ENCODE data around the gene LSR.

DNA sequence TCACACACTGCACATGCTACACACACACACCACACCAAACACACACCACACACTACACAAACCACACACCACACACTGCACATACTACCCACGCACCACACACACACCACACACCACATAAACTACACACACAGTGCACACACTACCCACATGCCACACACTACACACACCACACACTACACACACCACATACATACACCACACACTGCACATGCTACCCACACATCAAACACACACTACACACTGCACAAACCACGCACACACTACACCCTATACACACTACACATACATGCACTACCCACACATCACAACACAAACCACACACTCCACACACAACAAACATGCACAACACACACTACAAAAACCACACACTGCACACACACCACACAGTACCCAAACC, 49.1 kb downstream of the LSR start:
- TF ChIP-seq, protein P1, sequence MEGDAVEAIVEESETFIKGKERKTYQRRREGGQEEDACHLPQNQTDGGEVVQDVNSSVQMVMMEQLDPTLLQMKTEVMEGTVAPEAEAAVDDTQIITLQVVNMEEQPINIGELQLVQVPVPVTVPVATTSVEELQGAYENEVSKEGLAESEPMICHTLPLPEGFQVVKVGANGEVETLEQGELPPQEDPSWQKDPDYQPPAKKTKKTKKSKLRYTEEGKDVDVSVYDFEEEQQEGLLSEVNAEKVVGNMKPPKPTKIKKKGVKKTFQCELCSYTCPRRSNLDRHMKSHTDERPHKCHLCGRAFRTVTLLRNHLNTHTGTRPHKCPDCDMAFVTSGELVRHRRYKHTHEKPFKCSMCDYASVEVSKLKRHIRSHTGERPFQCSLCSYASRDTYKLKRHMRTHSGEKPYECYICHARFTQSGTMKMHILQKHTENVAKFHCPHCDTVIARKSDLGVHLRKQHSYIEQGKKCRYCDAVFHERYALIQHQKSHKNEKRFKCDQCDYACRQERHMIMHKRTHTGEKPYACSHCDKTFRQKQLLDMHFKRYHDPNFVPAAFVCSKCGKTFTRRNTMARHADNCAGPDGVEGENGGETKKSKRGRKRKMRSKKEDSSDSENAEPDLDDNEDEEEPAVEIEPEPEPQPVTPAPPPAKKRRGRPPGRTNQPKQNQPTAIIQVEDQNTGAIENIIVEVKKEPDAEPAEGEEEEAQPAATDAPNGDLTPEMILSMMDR (IDR thresholded peaks at IDR 0.05; ENCODE audit: poor library complexity, severe bottlenecking), result no peak
- TF ChIP-seq POLR2AphosphoS5 (IDR thresholded peaks at IDR 0.05), result no peak
- no peak for TF ChIP-seq EZH2 (IDR thresholded peaks at IDR 0.05; ENCODE audit: borderline replicate concordance, insufficient read depth, low read length, poor library complexity, severe bottlenecking)
- TF ChIP-seq SMC3 (conservative IDR thresholded peaks at IDR 0.05; ENCODE audit: poor library complexity), result no peak
- no peak for TF ChIP-seq EP300 (conservative IDR thresholded peaks at IDR 0.05; ENCODE audit: poor library complexity, severe bottlenecking)
- TF ChIP-seq, protein P2, sequence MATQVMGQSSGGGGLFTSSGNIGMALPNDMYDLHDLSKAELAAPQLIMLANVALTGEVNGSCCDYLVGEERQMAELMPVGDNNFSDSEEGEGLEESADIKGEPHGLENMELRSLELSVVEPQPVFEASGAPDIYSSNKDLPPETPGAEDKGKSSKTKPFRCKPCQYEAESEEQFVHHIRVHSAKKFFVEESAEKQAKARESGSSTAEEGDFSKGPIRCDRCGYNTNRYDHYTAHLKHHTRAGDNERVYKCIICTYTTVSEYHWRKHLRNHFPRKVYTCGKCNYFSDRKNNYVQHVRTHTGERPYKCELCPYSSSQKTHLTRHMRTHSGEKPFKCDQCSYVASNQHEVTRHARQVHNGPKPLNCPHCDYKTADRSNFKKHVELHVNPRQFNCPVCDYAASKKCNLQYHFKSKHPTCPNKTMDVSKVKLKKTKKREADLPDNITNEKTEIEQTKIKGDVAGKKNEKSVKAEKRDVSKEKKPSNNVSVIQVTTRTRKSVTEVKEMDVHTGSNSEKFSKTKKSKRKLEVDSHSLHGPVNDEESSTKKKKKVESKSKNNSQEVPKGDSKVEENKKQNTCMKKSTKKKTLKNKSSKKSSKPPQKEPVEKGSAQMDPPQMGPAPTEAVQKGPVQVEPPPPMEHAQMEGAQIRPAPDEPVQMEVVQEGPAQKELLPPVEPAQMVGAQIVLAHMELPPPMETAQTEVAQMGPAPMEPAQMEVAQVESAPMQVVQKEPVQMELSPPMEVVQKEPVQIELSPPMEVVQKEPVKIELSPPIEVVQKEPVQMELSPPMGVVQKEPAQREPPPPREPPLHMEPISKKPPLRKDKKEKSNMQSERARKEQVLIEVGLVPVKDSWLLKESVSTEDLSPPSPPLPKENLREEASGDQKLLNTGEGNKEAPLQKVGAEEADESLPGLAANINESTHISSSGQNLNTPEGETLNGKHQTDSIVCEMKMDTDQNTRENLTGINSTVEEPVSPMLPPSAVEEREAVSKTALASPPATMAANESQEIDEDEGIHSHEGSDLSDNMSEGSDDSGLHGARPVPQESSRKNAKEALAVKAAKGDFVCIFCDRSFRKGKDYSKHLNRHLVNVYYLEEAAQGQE (IDR thresholded peaks at IDR 0.05; ENCODE audit: borderline replicate concordance), result no peak
- TF ChIP-seq RAD21 (conservative IDR thresholded peaks at IDR 0.05), result no peak
- no peak for TF ChIP-seq TAF1 (IDR thresholded peaks at IDR 0.05; ENCODE audit: low read depth)
